GM12875 (cell line): ENCODE data around the gene TMEM134.

Source experiments
- H3K4me3 ChIP-seq: one replicate; pipeline ENCODE4 v1.5.1; 2011; ENCODE audit warnings: low read depth, low read length, control low read depth
- CTCF ChIP-seq: IDR thresholded peaks from 2 replicates; pipeline ENCODE4 v1.5.1; 2011; ENCODE audit warnings: low read depth, mild to moderate bottlenecking, control low read depth, inconsistent platforms, low read length, moderate library complexity, borderline replicate concordance; ENCODE audit not compliant: insufficient read depth

The TMEM134 gene

DNA sequence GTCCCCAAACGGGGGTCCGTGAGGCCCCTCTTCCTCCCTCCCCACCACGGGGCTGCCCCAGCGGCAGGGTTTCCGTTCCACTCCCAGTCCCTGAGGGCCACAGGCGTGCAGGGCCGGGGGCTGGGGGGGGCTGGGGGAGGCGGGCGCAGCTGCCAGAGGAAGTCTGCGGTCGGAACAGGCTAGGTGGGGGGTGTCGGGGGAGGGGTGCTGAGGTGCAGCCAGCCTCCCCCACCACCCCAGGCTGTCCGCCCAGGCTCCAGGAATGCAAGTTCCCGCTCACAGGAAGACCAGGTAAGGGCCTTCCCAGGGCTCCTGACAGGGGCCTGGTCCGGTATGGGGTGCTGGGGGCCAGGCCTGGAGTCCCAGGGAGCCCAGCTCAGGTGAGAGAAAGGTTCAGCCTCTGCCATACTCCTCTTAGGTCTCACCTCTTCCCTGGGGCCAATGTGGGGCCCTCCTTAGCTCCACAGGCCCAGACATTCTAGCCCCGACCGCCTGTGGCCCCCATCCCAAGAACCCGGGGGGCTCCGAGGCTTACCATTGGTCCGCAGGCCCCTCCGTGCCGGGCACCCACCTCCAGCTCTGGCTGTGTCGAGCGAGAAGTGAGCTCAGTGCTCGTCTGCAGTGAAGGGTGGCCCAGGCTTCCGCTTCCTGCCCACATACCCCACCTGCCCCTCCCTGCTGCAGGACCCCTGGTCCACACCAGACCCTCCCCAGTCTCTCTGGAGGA is 31.8 kb downstream of the TMEM134 start, which contains the start of gene PTPRCAP:
Gene PTPRCAP, minus strand, starts transcription at position 601 of the 727 bp plus-strand sequence. Its CDS starts 63 bp downstream, at position 538.
- TF ChIP-seq CTCF, result no peak
- H3K4me3 ChIP-seq, result peak within 1 kb of the TSS; percentile 95

- peak overlapping the region; percentile 95 for H3K4me3 ChIP-seq
- TF ChIP-seq CTCF, result no peak
These were observed 32.5 kb downstream of the TMEM134 start for GRCh38 chr11:67436459-67437081.

DNA sequence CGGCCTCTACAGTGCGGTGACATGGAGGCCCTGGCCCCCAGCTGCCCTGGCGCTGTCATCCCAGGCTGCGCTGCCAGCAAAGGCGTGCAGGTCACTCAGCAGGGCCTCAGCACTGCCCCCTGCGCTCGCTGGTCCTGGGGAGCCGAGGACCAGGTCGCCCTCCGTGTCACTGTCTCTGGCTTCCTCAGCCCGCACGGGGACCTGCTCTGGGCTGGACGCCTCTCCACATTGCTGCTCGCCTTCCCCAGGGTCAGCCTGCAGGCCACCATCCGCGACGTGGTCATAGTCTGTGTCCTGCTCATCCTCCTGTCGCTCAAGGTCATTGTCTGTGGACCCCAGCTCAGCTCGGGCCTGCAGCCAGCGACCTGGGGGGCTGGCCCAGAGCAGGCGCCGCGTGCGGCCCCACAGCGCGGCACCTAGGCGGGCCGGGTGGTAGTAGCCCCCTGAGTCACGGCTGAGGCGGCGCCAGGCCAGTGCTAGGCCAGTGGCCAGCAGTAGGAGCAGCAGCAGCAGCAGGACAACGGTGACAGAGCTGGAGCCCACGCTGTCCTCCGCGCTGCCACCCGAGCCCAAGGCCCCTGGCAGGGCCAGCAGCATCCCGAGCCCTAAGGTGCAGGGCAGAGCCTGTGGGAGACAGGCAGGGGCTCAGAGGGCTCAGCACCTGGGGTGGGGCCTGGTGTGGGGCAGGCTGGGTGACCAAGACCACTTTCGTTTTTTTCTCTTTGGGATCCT is 33.2 kb downstream of the TMEM134 start:
- H3K4me3 ChIP-seq, result peak overlapping the region; percentile 95
- TF ChIP-seq CTCF, result no peak

DNA sequence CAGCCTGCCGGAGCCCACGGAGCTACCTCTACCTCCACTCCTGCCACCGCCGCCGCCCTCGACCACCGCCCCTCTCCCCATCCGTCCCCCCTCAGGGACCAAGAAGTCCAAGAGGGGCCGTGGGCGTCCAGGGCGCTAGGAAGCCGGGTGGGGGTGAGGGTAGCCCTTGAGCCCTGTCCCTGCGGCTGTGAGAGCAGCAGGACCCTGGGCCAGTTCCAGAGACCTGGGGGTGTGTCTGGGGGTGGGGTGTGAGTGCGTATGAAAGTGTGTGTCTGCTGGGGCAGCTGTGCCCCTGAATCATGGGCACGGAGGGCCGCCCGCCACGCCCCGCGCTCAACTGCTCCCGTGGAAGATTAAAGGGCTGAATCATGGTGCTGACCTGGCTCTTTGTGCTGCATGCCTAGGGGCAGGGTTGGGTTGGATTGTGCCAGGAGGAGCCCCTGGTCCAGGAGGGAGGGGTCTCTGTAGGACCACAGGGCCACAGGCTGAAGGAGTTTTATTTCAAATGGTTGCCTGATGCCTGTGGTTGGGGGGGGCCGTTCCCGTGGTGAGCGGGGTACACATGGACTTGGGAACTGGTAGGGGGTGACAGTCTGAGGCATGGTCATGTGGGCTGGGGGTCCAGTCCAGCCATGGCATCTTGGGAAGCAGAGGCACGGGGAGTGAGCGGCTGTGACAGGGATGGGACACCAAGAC is 33.9 kb downstream of the TMEM134 start:
- peak overlapping the region; percentile 95 for H3K4me3 ChIP-seq

GRCh38 chr11:67434395-67434881 is 34.6 kb downstream of the TMEM134 start:
- H3K4me3 ChIP-seq, result peak overlapping the region; percentile 95

More for the DNA sequence above, 33.9 kb downstream of the TMEM134 start:
- TF ChIP-seq CTCF, result no peak

More at GRCh38 chr11:67434395-67434881, 34.6 kb downstream of the TMEM134 start:
- TF ChIP-seq CTCF, result no peak
